ENCODE measurements around the gene CACNG7. TPM values are rescaled to one million over a fixed set of nuclear protein-coding genes. Genes with fewer than 3 reads are reported as not detected.

Gene CACNG7
- polyA plus RNA-seq, 1 donor from 2014 or later, result 27.8 TPM

DNA sequence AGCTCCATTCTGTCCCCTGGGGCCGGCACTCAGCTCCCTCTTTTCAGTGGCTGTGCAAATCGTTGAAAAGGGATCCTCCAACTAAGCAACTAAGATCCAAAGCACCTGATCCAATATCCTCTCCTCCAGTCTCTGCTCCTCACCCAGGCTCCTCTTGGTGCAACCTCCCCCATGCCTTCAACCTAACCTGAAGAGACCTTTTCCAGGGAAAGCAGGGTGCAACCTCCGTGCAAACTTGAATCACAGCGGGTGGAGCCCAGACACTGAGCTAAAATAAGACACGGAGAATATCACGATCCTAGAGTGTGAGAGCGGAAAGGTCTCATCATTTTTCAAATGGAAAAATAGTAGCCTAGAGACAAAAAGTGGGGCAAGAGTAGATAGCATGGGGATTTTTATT, 8.3 kb downstream of the CACNG7 start:
- Histone ChIP-seq H3K4me2 (ENCODE audit: low read length) (no peak overlapping the region), H2AFZ (ENCODE audit: low read depth, low read length) (no peak overlapping the region), H3K9ac (ENCODE audit: low read length) (no peak overlapping the region), H3K27me3 (ENCODE audit: insufficient read depth, low read depth, low read length) (no peaks in the 10 kb centered on the region), H3K9me2 (ENCODE audit: insufficient read depth, low read length) (no peaks in the 10 kb centered on the region), H3K4me3 (ENCODE audit: low read length) (no peak overlapping the region), H3K9me3 (ENCODE audit: low read length) (no peaks in the 10 kb centered on the region), H3K27ac (ENCODE audit: low read length) (no peak overlapping the region), H3K79me2 (replicated peaks; ENCODE audit: insufficient read depth, low read length) (peaks cover 3% of the 10 kb centered on the region), H4K20me1 (ENCODE audit: insufficient read depth) (no peaks in the 10 kb centered on the region), H3K36me3 (ENCODE audit: insufficient read depth, low read length) (no peaks in the 10 kb centered on the region), H3F3A (ENCODE audit: insufficient read depth, low read length, poor library complexity, severe bottlenecking) (no peaks in the 10 kb centered on the region)
- TF ChIP-seq, protein P1, sequence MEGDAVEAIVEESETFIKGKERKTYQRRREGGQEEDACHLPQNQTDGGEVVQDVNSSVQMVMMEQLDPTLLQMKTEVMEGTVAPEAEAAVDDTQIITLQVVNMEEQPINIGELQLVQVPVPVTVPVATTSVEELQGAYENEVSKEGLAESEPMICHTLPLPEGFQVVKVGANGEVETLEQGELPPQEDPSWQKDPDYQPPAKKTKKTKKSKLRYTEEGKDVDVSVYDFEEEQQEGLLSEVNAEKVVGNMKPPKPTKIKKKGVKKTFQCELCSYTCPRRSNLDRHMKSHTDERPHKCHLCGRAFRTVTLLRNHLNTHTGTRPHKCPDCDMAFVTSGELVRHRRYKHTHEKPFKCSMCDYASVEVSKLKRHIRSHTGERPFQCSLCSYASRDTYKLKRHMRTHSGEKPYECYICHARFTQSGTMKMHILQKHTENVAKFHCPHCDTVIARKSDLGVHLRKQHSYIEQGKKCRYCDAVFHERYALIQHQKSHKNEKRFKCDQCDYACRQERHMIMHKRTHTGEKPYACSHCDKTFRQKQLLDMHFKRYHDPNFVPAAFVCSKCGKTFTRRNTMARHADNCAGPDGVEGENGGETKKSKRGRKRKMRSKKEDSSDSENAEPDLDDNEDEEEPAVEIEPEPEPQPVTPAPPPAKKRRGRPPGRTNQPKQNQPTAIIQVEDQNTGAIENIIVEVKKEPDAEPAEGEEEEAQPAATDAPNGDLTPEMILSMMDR (IDR thresholded peaks at IDR 0.05; ENCODE audit: poor library complexity, severe bottlenecking), result no peak
- TF ChIP-seq RAD21 (conservative IDR thresholded peaks at IDR 0.05), result no peak
- no peak for TF ChIP-seq EZH2 (IDR thresholded peaks at IDR 0.05; ENCODE audit: borderline replicate concordance, insufficient read depth, low read length, poor library complexity, severe bottlenecking)
- TF ChIP-seq POLR2AphosphoS5 (IDR thresholded peaks at IDR 0.05), result no peak
- TF ChIP-seq MXI1 (conservative IDR thresholded peaks at IDR 0.05; ENCODE audit: poor library complexity, severe bottlenecking), result no peak
- TF ChIP-seq, protein P2, sequence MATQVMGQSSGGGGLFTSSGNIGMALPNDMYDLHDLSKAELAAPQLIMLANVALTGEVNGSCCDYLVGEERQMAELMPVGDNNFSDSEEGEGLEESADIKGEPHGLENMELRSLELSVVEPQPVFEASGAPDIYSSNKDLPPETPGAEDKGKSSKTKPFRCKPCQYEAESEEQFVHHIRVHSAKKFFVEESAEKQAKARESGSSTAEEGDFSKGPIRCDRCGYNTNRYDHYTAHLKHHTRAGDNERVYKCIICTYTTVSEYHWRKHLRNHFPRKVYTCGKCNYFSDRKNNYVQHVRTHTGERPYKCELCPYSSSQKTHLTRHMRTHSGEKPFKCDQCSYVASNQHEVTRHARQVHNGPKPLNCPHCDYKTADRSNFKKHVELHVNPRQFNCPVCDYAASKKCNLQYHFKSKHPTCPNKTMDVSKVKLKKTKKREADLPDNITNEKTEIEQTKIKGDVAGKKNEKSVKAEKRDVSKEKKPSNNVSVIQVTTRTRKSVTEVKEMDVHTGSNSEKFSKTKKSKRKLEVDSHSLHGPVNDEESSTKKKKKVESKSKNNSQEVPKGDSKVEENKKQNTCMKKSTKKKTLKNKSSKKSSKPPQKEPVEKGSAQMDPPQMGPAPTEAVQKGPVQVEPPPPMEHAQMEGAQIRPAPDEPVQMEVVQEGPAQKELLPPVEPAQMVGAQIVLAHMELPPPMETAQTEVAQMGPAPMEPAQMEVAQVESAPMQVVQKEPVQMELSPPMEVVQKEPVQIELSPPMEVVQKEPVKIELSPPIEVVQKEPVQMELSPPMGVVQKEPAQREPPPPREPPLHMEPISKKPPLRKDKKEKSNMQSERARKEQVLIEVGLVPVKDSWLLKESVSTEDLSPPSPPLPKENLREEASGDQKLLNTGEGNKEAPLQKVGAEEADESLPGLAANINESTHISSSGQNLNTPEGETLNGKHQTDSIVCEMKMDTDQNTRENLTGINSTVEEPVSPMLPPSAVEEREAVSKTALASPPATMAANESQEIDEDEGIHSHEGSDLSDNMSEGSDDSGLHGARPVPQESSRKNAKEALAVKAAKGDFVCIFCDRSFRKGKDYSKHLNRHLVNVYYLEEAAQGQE (IDR thresholded peaks at IDR 0.05; ENCODE audit: borderline replicate concordance), result no peak
- no peak for TF ChIP-seq EP300 (conservative IDR thresholded peaks at IDR 0.05; ENCODE audit: poor library complexity, severe bottlenecking)
- TF ChIP-seq SMC3 (conservative IDR thresholded peaks at IDR 0.05; ENCODE audit: poor library complexity), result no peak
- TF ChIP-seq TAF1 (IDR thresholded peaks at IDR 0.05; ENCODE audit: low read depth), result no peak

DNA sequence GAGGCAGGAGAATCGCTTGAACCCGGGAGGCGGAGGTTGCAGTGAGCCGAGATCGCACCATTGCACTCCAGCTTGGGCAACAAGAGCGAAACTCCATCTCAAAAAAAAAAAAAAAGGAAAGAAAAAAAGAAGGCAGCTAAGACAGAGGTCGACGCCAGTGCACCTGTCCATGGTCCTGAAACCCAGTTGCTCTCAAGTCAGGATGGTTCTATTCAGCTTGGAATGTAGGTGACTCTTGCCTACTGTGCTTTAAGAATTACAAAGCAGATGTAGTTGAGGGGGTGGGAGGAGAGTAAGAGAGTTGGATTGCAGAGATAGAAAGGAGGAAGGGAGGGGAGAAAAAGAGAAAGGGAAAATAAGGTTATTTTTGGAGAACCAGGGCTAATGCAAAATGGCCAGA, 18.7 kb downstream of the CACNG7 start:
- H4K20me1 ChIP-seq (ENCODE audit: insufficient read depth), result no peaks in the 10 kb centered on the region
- no peak overlapping the region for H2AFZ ChIP-seq (ENCODE audit: low read depth, low read length)
- H3K36me3 ChIP-seq (ENCODE audit: insufficient read depth, low read length), result no peaks in the 10 kb centered on the region
- no peaks in the 10 kb centered on the region for H3K27me3 ChIP-seq (ENCODE audit: insufficient read depth, low read depth, low read length)
- H3K9me2 ChIP-seq (ENCODE audit: insufficient read depth, low read length), result no peaks in the 10 kb centered on the region
- no peaks in the 10 kb centered on the region for H3F3A ChIP-seq (ENCODE audit: insufficient read depth, low read length, poor library complexity, severe bottlenecking)
- H3K79me2 ChIP-seq (replicated peaks; ENCODE audit: insufficient read depth, low read length), result no peaks in the 10 kb centered on the region
- H3K4me3 ChIP-seq (ENCODE audit: low read length), result no peak overlapping the region
- TF ChIP-seq RAD21 (conservative IDR thresholded peaks at IDR 0.05) (no peak), MXI1 (conservative IDR thresholded peaks at IDR 0.05; ENCODE audit: poor library complexity, severe bottlenecking) (no peak)
- TF ChIP-seq, protein P1 (IDR thresholded peaks at IDR 0.05; ENCODE audit: poor library complexity, severe bottlenecking), result no peak
- H3K4me2 ChIP-seq (ENCODE audit: low read length), result no peak overlapping the region
- no peaks in the 10 kb centered on the region for H3K9me3 ChIP-seq (ENCODE audit: low read length)
- H3K9ac ChIP-seq (ENCODE audit: low read length), result no peak overlapping the region
- no peak overlapping the region for H3K27ac ChIP-seq (ENCODE audit: low read length)
